GM19193 (cell line): ENCODE measurements around the gene LARGE1.

Experiments
- POLR2A ChIP-seq: IDR thresholded peaks from 4 replicates; pipeline ENCODE4 v1.6.1; 2011; ENCODE audit not compliant: insufficient read depth, insufficient read length; ENCODE audit errors: extremely low read depth

The LARGE1 gene

DNA sequence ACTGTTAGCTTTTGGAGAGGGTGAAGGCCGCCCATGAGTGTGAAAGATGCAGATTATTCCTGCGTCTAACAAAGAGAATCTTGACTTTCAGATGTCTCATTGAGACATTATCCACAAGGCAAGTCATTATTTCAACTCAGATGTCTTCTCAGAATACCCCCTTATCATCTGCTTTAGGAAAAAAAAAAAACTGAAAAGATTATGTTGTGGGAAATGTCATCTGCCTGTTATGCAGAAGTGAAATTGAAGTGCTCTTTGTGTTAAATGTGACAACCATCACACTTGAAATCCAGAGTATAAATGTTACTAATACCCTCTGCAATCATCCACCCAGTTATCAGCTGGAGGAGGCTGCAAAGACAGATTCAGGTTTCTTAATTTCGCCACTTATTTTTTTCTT lies 239.6 kb downstream of the LARGE1 start:
- TF ChIP-seq POLR2A, result no peak

DNA sequence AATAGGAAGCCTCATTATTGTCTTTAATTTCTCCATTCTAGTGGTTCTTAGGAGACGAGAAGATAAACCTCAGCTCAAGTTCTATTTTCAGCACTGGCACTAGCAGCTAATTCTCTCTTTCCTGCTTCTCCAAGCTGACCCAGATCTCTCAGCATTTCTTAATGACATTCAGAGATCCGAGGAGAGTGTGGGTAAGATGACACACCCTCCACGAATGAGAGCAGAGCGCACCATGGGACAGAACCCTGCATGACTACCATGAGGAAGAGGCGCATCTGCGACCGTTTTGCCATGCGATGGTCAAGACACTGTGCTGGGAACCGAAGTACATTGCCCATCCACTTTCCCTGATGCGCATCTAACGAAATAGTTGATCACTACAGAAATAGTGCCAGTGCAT lies 241.8 kb downstream of the LARGE1 start:
- TF ChIP-seq POLR2A, result no peak

DNA sequence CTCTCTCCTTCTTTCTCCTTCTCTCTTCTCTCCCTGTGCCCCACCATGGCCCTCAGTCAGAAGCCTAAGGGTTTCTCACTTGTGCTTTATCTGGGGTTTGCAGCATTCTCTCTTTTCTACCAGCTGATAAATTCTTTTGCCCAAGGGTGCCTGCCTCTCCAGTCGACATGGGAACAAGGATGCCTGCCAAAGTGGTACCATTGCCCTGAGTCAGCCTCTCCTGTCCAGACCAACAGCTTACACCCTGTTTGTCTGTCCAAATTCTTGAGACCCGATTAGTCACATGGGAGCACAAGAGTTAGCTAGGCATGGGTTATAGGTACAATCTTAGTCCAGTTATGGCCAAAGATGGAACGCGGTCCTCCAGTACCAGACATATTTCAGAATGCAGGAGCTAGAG lies 242.7 kb downstream of the LARGE1 start:
- no peak for TF ChIP-seq POLR2A

DNA sequence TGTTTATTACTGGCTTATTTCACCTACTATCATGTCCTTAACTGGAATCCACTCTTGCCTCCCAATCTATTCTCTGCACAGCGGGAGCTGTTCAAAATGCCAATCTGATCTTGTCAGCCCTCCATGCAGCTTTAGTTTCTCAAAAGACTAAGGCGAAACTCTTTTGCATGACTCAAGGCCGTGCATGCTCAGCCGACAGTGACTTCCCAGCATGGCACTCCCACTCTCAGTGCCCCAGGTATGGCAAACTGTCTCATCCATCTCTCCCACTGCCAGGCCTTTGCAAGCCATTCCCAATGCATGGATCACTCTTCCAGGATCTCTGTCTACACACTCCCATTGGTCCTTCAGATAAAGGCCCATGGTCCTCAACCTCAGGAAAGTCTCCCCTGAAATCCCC lies 245.9 kb downstream of the LARGE1 start:
- TF ChIP-seq POLR2A, result no peak

DNA sequence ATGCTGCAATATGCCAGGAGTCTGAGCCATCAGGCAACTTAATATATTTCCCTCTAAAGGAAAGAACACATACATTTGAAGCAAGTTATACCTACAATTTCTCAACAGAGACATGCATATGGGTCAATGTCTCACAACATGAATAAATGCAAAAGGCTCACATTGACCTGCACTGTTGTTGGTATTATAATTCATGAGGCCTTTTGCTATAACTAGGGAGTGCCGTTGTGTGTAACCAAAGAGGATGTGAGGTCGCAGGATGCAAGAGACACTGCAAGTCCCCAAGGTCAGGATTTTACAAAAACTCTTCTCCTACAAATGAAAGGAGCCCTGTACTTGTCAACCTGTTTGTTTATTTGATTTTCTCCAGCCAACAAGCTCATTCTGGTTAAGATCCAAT lies 250.5 kb downstream of the LARGE1 start:
- no peak for TF ChIP-seq POLR2A

DNA sequence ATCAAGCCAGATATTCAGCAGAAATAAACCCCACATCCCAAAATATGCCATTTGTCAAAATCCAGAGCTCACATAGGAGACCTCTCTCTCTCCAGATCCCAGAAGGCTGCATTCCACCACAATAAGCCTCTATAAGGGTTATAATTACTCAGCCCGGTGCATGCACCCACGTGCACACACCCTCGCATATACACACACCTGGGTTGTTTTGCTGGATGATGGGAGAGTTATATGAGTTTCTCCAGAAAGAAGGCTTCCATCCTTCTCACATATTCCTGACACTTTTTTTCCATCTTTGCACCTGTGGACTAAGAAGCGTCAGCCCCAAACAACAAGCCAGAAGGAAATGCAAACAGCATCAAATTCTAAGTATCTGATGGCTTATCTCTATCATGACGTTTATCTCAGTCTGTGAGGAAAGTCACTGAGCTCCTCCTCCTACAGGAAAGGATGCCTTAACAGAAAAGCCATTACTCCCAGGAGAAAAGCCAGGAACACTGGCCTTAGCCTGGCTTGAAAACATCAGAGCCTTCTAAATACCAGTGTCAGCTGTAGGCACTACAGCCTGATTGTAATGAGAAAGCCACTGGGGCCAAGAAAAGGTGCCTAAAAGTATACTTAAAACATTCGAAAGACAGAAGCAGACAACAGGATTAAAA lies 253.2 kb downstream of the LARGE1 start:
- no peak for TF ChIP-seq POLR2A

DNA sequence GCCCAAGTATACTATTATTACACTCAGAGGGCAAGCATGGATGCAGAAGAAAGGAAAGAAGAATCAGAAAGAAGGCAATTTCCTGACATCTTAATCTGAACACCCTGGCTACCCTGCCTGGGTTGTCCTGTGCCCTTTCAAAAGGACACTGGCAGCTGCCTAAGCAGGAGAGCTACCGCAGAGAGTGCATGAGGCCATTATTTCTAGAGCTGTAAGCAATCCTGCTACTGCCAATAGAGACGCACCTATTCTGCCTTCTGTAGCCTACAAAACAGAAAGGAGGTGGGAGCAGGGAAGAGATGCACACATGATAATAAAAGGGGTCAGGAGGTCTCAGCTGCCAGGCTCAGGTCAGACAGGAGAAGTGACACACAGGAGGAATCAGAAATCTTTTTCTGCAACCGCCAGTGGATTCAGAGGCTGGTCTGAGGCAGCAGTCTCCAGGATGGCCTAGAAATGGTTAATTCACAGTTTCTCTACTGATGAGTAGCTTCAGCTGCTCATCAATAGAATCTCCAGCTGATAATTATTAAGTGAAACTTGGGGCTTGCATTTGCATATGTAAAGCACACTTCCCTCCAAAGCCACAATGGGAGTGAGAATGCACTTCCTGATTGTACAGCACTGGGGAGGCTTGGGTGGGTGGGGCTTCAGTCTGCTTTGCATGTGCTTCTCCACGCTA lies 253.9 kb downstream of the LARGE1 start:
- no peak for TF ChIP-seq POLR2A

DNA sequence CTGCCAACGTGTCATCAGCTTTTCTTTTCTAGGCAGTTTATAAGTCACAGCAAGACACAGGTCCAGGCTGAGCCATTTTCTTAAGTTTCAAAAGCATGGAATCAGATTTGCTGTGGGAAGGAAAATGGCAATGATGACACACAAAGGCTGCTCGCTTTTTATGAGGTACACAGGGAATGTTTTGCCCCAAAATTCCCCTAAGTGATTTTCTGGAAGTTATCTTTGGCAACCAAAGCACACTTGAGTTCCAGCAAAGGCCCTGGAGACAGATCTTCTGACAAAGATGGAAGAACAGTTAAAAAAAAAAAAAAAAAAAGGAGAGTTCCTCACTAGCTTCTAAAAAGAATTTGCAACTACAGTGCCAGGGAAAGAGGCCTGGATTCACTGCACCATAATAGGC lies 260.8 kb downstream of the LARGE1 start:
- no peak for TF ChIP-seq POLR2A

DNA sequence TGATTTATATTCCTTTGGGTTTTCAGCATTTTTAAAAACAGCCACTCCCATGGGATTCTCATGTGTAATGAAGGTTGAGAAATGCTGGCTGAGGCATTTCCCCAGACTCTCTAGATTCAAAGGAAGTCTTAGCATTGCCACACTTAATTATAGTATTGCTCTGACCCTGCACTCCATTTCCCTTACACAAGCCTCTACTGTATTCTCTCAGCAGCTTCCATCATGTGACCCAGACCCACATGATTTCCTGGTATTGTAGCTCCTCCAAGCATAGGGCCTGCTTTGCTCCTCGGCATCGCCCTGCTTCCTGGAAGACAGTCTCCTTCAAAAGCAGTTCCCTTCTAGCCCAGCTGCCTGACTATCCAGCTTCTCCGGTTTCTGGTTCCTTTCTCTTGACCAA lies 261.5 kb downstream of the LARGE1 start:
- TF ChIP-seq POLR2A, result no peak

DNA sequence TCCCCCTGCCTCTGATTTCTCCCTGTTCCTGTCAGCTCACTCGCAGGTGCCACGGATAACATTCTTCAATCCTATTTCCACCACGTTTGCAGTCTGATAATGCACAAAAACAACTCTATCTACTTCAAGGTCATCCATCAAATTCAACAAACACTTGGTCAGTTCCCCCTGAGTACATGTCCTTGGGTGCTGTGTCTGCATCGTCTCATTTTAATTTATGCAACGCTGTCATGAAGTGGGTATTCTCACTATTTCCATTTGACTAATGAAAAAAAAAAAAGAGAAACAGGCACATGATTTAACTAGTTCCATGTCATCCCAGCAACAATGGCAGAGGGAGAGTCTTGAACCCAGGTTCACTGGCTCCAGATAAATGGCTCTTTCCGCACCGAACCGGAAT lies 262.6 kb downstream of the LARGE1 start:
- no peak for TF ChIP-seq POLR2A

DNA sequence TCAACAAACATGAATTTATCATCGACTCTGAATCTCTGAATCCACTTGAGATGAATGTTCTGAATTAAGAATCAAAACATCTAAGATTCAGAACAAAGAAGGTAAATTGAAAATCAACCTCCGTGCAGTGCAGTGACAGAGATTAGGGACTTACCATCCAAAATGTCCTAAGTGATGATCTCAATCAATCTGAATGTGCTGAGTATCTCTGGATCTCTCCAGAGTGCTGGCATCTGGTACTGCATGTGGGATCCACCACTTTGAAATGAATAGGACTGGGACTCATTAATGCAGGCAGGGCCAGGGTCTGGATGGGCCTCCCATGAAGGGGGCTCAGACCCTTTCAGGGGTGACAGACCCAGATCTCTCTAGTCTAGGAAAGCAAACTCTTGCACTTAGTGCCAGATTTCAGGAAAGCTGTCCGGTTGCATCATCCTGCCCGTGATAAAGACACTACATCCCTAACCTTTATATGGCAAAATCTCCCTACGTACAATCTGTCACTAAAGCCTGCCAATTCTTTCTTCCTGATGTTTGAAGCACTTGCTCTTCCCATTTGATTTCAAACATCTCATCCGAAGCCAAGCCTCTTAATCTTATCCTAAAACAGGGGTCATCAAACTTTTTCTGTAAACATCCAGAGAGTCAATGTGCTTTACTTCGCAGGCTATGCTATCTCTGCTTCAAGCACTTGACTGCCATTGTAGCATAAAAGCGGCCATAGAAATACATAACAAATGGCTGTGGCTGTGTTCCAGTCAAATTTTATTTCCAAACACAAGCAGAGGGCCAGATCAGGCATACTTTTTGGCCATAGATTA lies 263.3 kb downstream of the LARGE1 start:
- TF ChIP-seq POLR2A, result no peak

DNA sequence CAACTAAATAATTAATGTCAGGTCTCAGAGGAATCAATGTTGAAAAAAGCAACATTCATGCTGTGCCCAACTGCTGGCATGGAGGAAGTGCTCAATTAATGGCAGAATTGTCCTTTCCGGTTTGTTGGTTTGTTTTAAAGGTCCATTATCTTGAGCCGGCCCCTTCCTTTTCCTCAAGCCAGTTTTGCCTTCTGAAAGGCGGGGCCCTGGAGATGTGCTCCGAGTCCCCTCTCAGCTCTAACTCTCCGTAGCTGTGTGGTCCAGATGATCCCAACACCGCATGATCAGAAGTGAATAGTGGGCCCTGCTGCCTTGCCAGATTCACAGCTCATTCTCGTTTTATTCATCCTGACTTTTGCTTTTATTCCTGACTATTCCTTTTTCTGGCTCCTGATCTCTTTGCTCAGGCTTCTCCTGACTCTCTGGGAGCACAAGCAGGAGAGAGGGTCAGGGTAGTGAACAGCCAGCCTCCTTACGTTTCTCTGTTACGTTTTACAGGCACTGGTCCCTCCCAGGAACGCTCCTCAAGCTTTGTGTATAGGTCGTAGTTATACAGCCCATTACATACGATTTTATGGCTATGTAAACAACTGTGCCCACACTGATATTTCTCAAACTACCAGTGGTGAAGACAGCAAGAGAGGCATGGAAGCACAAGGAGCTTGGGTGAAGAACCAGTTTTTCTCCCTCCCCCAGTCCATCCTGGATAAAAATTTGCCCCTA lies 265.9 kb downstream of the LARGE1 start:
- TF ChIP-seq POLR2A, result no peak

DNA sequence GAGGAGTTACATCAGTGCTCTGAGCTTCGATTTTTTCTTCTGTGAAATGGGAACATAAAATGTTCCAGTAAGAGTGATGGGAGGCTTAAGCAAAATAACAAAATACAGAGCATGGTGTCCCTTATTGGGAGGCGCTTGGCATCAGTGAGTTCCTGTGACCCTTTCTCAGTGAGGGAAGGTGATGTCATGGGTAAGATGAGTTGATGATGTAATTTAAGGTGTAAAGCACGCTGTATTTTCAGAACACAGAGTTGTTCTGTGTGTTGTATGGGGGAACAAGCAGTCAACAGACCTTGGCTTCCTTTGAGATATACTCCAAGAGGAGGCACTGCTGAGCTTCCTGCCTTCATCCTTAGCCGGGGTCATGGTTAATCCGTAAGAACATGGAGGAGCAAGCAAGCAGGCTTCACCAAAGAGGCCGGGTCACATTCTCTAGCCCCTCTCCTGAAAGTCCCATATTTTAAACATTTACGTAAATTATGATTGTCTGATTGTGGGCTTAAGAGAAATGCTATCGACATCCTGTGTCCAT lies 266.7 kb downstream of the LARGE1 start:
- no peak for TF ChIP-seq POLR2A

DNA sequence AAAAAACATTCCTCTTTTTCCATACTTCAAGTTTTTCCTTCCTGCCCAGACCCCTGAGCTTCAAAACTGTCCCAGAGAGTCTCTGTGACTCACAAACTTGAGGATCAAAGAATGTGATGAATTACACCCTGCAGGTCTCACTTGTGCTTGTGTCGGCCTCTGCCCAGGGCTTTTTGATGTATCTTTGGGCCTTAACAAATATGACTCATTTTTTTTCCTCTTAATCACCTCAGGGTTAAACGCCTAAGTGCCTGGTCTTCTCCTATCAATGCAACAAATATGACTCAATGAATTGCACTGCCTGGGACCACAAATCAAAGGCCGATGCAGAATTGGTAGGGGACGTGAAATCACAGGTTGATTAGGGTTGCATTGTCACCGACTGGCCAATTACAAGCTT lies 267.7 kb downstream of the LARGE1 start:
- no peak for TF ChIP-seq POLR2A

DNA sequence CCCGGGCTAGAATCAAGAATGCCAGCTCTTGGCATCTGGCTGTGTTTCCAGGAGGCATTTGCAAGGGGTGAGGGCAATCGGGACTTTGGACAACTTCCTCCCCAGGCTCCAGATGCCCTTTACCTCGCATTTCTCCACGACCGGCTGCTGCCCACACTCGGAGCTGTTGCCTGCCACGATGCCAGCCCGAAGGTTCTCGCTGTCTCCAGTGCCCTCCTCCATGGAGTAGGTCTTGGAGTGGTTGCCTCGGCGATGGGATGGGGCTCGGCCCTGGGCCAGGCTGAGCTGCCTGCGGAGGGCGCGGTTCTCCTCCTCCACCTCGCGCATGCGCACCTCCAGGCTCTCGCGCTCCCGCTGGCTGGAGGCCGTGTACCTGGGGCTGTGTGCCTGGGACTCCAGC lies 270.0 kb downstream of the LARGE1 start:
- TF ChIP-seq POLR2A, result no peak
